ENCODE results near the gene TAS2R8.

DNA sequence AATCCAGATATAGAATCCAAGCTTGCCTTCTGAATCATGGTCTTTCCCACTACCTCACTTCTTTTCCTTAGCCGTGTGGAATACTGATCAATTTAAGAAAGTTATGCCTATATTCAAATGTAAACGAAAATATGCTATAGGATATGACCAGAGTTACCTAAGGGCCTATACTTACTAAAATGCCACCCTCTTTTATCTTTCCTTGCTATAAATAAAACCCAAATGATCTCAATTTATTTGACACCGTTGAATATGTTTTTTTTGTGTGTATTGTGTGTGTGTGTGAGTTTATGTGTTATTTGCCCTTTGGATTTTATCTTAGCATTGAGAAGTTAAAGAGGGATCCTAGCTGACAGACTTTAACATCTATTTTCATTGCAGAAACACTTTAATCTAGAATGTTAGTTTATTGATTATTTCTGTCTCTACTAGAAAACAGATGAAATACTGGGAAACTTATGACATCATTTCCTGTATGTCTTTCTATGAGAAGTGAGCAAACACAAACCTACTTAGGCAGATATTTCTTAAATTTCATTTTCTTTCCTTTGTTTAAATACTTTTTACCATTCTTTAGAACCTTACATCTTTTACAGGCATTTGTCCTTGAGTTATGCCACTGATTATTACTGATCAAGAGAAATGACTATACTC, 4.9 kb upstream of the TAS2R8 start:
- TF ChIP-seq, protein P1, sequence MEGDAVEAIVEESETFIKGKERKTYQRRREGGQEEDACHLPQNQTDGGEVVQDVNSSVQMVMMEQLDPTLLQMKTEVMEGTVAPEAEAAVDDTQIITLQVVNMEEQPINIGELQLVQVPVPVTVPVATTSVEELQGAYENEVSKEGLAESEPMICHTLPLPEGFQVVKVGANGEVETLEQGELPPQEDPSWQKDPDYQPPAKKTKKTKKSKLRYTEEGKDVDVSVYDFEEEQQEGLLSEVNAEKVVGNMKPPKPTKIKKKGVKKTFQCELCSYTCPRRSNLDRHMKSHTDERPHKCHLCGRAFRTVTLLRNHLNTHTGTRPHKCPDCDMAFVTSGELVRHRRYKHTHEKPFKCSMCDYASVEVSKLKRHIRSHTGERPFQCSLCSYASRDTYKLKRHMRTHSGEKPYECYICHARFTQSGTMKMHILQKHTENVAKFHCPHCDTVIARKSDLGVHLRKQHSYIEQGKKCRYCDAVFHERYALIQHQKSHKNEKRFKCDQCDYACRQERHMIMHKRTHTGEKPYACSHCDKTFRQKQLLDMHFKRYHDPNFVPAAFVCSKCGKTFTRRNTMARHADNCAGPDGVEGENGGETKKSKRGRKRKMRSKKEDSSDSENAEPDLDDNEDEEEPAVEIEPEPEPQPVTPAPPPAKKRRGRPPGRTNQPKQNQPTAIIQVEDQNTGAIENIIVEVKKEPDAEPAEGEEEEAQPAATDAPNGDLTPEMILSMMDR (IDR thresholded peaks at IDR 0.05), result no peak
- TF ChIP-seq POLR2A (IDR thresholded peaks at IDR 0.05), result no peak

All from esophagus squamous epithelium (tissue), 4 donors.